ENCODE measurements around the gene CDH16.

The CDH16 gene

DNA sequence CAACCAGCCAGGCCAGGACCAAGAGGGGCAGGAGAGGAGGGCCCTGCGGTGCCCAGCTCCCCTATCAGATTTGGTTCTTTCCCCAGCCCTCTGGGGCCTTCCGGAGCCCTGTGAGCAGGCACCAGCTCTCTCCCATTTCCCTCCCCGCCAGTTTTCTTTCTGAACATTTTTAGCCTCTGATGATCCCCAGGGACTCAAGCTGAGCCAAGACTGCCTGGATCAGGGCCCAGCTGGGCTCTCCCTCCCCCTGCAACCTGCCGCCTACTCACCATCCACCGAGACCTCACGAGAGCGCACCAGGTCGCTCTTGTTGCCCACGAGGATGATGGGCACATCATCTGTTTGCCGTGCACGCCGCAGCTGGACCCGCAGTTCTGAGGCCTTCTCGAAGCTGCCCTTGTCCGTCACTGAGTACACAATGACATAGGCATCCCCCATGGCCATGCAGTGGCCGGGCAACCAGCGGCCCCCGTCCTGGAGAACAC lies 4.6 kb upstream of the CDH16 start:
- no peak for DNase-seq (ENCODE audit: low spot score)
- TF ChIP-seq CTCF (IDR thresholded peaks at IDR 0.05; ENCODE audit: extremely low read depth, insufficient read depth, missing control alignments) = no peak
- in situ Hi-C loops (cut with MboI; ENCODE audit: low pct_unique_long_range_greater_than_20kb, low sequenced_read_pairs, unreplicated experiment) = no loop called here

- in situ Hi-C loops (cut with MboI; ENCODE audit: low pct_unique_long_range_greater_than_20kb, low sequenced_read_pairs, unreplicated experiment) = no loop called here
- DNase-seq (ENCODE audit: low spot score) = no peak
- TF ChIP-seq CTCF (IDR thresholded peaks at IDR 0.05; ENCODE audit: extremely low read depth, insufficient read depth, missing control alignments) = no peak
Observed at GRCh38 chr16:66921729-66922450, 3.2 kb upstream of the CDH16 start.

DNA sequence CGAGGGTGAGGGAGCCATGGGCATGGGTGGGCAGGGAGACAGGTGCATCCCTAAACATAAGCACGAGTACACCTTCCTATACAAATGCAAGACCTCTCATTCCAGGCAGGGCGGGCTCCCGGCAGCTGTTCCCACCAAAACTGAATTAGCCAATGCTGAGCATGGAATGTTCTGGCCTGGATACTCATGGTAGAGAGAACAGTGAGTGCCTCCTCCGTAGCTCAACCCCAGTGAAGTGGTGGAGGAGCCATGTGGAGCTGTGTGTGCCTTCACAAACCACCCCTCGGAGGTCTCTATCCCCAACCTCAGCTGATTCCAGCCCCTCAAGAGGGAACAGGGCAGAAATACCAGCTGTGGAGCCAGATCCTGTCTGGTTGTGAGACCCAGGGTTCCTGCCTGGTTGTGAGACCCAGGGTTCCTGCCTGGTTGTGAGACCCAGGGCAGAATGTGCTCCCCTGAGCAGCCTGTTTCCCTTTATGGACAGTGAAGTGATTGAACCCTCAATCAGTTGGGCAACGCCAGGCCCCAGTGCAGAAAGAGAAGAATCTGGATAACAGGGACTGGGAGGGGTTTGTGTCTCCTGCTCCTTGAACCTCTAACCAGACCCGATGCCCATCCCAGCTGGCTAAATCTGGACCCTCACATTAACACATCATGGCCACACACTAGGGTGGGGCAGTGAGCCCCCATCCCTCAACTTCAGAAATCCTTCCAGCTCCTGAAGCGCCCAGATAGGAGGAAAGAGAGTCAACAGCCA lies 2.4 kb upstream of the CDH16 start:
- DNase-seq (ENCODE audit: low spot score) = no peak
- in situ Hi-C loops (cut with MboI; ENCODE audit: low pct_unique_long_range_greater_than_20kb, low sequenced_read_pairs, unreplicated experiment) = no loop called here
- no peak for TF ChIP-seq CTCF (IDR thresholded peaks at IDR 0.05; ENCODE audit: extremely low read depth, insufficient read depth, missing control alignments)

GRCh38 chr16:66920299-66920590 lies 1.6 kb upstream of the CDH16 start:
- in situ Hi-C loops (cut with MboI; ENCODE audit: low pct_unique_long_range_greater_than_20kb, low sequenced_read_pairs, unreplicated experiment) = no loop called here
- DNase-seq (ENCODE audit: low spot score) = no peak
- TF ChIP-seq CTCF (IDR thresholded peaks at IDR 0.05; ENCODE audit: extremely low read depth, insufficient read depth, missing control alignments) = no peak

DNA sequence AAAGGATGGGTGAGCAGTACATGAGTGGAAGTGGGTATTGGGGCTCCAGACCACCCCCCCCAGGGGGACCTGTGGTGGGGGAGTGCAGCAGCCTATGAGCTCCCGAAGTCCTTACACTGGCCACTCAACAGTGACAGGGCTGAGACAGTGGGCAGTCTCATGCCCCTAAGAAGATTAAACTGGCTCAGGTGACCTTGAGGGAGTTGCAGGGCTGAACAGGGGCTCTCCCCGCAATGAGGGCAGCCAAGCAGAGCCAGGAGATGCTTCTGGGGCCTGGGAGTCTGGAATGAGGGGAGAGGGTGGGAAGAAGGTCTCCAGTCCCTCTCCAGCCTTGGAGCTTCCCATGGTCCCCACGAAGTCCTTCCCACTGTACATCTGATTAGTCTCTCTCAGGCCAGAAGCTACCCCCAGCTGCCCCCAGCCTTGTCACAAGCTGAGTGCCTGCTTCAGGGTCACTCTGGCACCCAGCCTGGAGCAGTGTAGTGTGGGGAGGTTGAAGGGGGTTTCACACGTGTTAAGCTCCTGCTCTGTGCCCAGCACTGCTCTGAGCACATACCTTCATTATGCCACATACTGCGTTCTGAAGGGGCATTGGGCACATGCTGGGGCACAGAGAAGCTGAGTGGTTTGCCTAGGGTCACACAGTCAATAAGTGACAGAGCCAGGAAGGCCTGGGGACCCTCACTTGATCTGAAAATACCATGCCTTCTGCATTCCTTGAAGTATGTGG lies 1.0 kb upstream of the CDH16 start:
- no peak for DNase-seq (ENCODE audit: low spot score)
- in situ Hi-C loops (cut with MboI; ENCODE audit: low pct_unique_long_range_greater_than_20kb, low sequenced_read_pairs, unreplicated experiment) = no loop called here
- no peak for TF ChIP-seq CTCF (IDR thresholded peaks at IDR 0.05; ENCODE audit: extremely low read depth, insufficient read depth, missing control alignments)

DNA sequence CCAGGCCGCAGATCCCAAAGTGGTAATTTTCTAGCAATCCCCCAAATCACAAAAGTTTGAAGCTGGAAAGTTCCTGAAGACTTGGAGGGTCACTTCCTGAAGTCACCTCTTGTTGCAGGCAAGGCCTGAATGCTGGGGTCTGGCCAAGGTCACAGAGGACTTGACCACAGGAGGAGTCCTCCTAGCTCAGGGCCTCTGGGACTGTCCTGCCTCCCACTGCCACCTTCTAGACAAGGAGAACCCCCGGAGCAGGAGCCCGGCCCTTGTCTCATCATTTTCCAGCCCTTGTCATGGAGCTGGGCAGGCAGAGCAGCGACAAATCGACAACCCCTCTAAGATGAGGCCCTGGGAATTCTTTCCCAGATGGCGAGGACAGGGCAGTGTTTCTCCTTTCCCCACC lies 330 bp downstream of the CDH16 start:
- TF ChIP-seq CTCF (IDR thresholded peaks at IDR 0.05; ENCODE audit: extremely low read depth, insufficient read depth, missing control alignments) = no peak
- in situ Hi-C loops (cut with MboI; ENCODE audit: low pct_unique_long_range_greater_than_20kb, low sequenced_read_pairs, unreplicated experiment) = no loop called here
- DNase-seq (ENCODE audit: low spot score) = no peak

Data from GM13977 (cell line).